Lower leg skin (tissue), 3 donors: ENCODE measurements around the gene ZNF532.

Source experiments
- CTCF ChIP-seq, 3 donors: fragments of 450-650 bp; IDR thresholded peaks; one replicate each; pipeline ENCODE4 v1.5.1; 2016; ENCODE audit warnings: antibody characterized with exemption in 3 of 3, mild to moderate bottlenecking in 3 of 3, moderate library complexity in 2 of 3
- POLR2A ChIP-seq, 2 donors: fragments of 450-650 bp; IDR thresholded peaks; one replicate each; pipeline ENCODE4 v1.6.1; 2016 to 2017; ENCODE audit warnings: antibody characterized with exemption in 2 of 2, mild to moderate bottlenecking in 1 of 2, moderate library complexity in 1 of 2

- TF ChIP-seq CTCF (IDR thresholded peaks at IDR 0.05) (no peak), POLR2A (IDR thresholded peaks at IDR 0.05) (no peak)
Measured at GRCh38 chr18:58868440-58868839, 3.8 kb downstream of the ZNF532 start.
